Right ventricle myocardium inferior (tissue), 1 donor: ENCODE results near the gene TRAPPC10. TPM values are rescaled to one million over a fixed set of nuclear protein-coding genes. Genes with fewer than 3 reads are reported as not detected.

Source experiments
- ATAC-seq: fragments of 200-7000 bp; cut with Tn5 transposase; one replicate; pipeline ENCODE4 v1.9.1; 2020; ENCODE audit warnings: mild to moderate bottlenecking, moderate library complexity
- DNase-seq: peaks from one replicate; pipeline ENCODE4 v3.0.0; 2021; ENCODE audit errors: missing footprints
- intact Hi-C: fragments of 100-400 bp; cut with DNase I; formaldehyde crosslinking; loops from one replicate; pipeline ENCODE4 v1.11.0; 2022
- total RNA-seq: library from RNA; stranded (reverse); fragmentation: NEBNext Ultra II Directional; extraction: Animal tissue kit (Norgen Biotek cat#: 25700); gene quantifications from one replicate; pipeline ENCODE4 v1.2.1, GENCODE V29; 2021
- donor health status: DM: no; HTN: yes; CAD: no; lungs with severe emphysema.

Gene TRAPPC10
- total RNA-seq, 1 donor from 2014 or later, result 20.3 TPM

GRCh38 chr21:43978060-43978459 is 34.0 kb upstream of the TRAPPC10 start:
- intact Hi-C loops, result loop anchor here (5.0 kb wide), 2 partner anchors 41 to 104 kb away; no protein-coding TSS in a partner anchor
- no peak for DNase-seq
- no peak for ATAC-seq

GRCh38 chr21:43979654-43980053 is 32.5 kb upstream of the TRAPPC10 start:
- intact Hi-C loops, result loop anchor here (5.0 kb wide), 2 partner anchors 42 to 103 kb away; no protein-coding TSS in a partner anchor
- DNase-seq, result no peak
- ATAC-seq, result no peak

- ATAC-seq, result no peak
- no peak for DNase-seq
- intact Hi-C loops, result no loop called here
These were observed 30.8 kb upstream of the TRAPPC10 start for GRCh38 chr21:43981151-43981870.

- DNase-seq (no peak), ATAC-seq (no peak)
- intact Hi-C loops, result no loop called here
These were observed 30.3 kb upstream of the TRAPPC10 start for GRCh38 chr21:43981871-43982210.

GRCh38 chr21:43982489-43983078 is 29.5 kb upstream of the TRAPPC10 start:
- intact Hi-C loops, result no loop called here
- DNase-seq (no peak), ATAC-seq (no peak)

- intact Hi-C loops, result no loop called here
- no peak for DNase-seq
- no peak for ATAC-seq
These were observed 28.7 kb upstream of the TRAPPC10 start for GRCh38 chr21:43983390-43983789.

GRCh38 chr21:43983860-43984420 is 28.2 kb upstream of the TRAPPC10 start:
- intact Hi-C loops, result no loop called here
- DNase-seq, result no peak
- no peak for ATAC-seq

- ATAC-seq, result no peak
- DNase-seq, result no peak
- intact Hi-C loops, result no loop called here
These were observed 27.0 kb upstream of the TRAPPC10 start for GRCh38 chr21:43984905-43985689.

GRCh38 chr21:43985690-43986251 is 26.3 kb upstream of the TRAPPC10 start:
- no peak for DNase-seq
- intact Hi-C loops, result no loop called here
- no peak for ATAC-seq

- ATAC-seq, result no peak
- intact Hi-C loops, result no loop called here
- no peak for DNase-seq
These were observed 25.3 kb upstream of the TRAPPC10 start for GRCh38 chr21:43986544-43987451.

- intact Hi-C loops, result no loop called here
- no peak for DNase-seq
- peak; percentile 71 for ATAC-seq
These were observed 24.6 kb upstream of the TRAPPC10 start for GRCh38 chr21:43987509-43987908.

- intact Hi-C loops, result no loop called here
- no peak for ATAC-seq
- DNase-seq, result no peak
These were observed 24.1 kb upstream of the TRAPPC10 start for GRCh38 chr21:43988016-43988415.

- no peak for ATAC-seq
- DNase-seq, result no peak
- intact Hi-C loops, result no loop called here
These were observed 23.4 kb upstream of the TRAPPC10 start for GRCh38 chr21:43988506-43989230.

- intact Hi-C loops, result no loop called here
- ATAC-seq (no peak), DNase-seq (no peak)
These were observed 22.7 kb upstream of the TRAPPC10 start for GRCh38 chr21:43989401-43989800.

GRCh38 chr21:43991447-43991991 is 20.6 kb upstream of the TRAPPC10 start:
- ATAC-seq (no peak), DNase-seq (no peak)
- intact Hi-C loops, result no loop called here

- ATAC-seq (no peak), DNase-seq (no peak)
- intact Hi-C loops, result no loop called here
These were observed 20.0 kb upstream of the TRAPPC10 start for GRCh38 chr21:43992121-43992520.

GRCh38 chr21:43993420-43993934 is 18.6 kb upstream of the TRAPPC10 start:
- DNase-seq (no peak), ATAC-seq (no peak)
- intact Hi-C loops, result no loop called here
